ENCODE measurements around the gene PLOD3.

PLOD3 gene

GRCh38 chr7:101186844-101187428, 30.4 kb downstream of the PLOD3 start:
- H3K4me3 ChIP-seq (ENCODE audit: insufficient read length, low read depth): no peak overlapping the region
- no peak overlapping the region for H3K9ac ChIP-seq (ENCODE audit: insufficient read length, low read depth)
- H3K36me3 ChIP-seq (ENCODE audit: insufficient read depth, insufficient read length, low read length): no peaks in the 10 kb centered on the region
- TF ChIP-seq YY1 (IDR thresholded peaks at IDR 0.05; ENCODE audit: insufficient read depth, insufficient read length) (no peak), ZNF274 (IDR thresholded peaks at IDR 0.05; ENCODE audit: low read depth, low read length) (no peak), SUZ12 (IDR thresholded peaks at IDR 0.05; ENCODE audit: extremely low read depth, insufficient read depth, insufficient read length) (no peak)
- DNase-seq (ENCODE audit: low read depth, low spot score): no peak
- no peaks in the 10 kb centered on the region for H3K9me3 ChIP-seq (ENCODE audit: insufficient read depth, low read length)
- no peaks in the 10 kb centered on the region for H3K4me1 ChIP-seq (ENCODE audit: insufficient read depth, insufficient read length)
- no peaks in the 10 kb centered on the region for H3K27me3 ChIP-seq (ENCODE audit: insufficient read depth, insufficient read length)

- DNase-seq (ENCODE audit: low read depth, low spot score): no peak
- Histone ChIP-seq H3K9me3 (ENCODE audit: insufficient read depth, low read length) (no peaks in the 10 kb centered on the region), H3K9ac (ENCODE audit: insufficient read length, low read depth) (no peak overlapping the region), H3K4me3 (ENCODE audit: insufficient read length, low read depth) (no peak overlapping the region), H3K4me1 (ENCODE audit: insufficient read depth, insufficient read length) (no peaks in the 10 kb centered on the region), H3K36me3 (ENCODE audit: insufficient read depth, insufficient read length, low read length) (no peaks in the 10 kb centered on the region), H3K27me3 (ENCODE audit: insufficient read depth, insufficient read length) (no peaks in the 10 kb centered on the region)
- TF ChIP-seq ZNF274 (IDR thresholded peaks at IDR 0.05; ENCODE audit: low read depth, low read length) (no peak), SUZ12 (IDR thresholded peaks at IDR 0.05; ENCODE audit: extremely low read depth, insufficient read depth, insufficient read length) (no peak), YY1 (IDR thresholded peaks at IDR 0.05; ENCODE audit: insufficient read depth, insufficient read length) (no peak)
Measured at GRCh38 chr7:101186194-101186593, 31.2 kb downstream of the PLOD3 start.

DNA sequence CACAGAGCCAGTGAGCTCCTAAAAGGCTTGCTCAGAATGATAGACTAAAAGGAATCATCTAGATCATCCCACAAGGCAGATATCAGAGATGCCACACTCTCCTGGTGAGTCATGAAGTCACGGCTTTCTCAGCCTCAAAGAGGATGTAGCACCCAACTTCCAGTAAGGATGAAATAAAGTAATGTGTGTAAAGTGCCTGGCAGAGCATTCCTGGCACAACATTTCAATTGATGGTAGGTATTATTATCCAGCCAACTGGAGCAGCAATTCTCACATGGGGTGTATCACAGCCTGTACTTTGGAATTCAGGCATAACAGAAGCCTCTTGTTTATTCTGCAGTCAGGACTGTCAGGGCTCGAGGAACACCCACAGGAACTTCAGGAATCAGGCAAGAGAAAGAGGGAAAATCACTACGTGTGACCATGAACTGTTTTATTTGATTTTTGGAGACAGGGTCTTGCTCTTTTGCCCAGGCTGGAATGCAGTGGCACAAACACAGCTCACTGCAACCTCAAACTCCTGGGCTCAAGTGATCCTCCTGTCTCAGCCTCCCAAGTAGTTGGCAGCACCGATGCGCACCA, 32.0 kb downstream of the PLOD3 start:
- no peak for DNase-seq (ENCODE audit: low read depth, low spot score)
- H3K4me3 ChIP-seq (ENCODE audit: insufficient read length, low read depth): no peak overlapping the region
- TF ChIP-seq SUZ12 (IDR thresholded peaks at IDR 0.05; ENCODE audit: extremely low read depth, insufficient read depth, insufficient read length): no peak
- TF ChIP-seq YY1 (IDR thresholded peaks at IDR 0.05; ENCODE audit: insufficient read depth, insufficient read length): no peak
- no peak for TF ChIP-seq ZNF274 (IDR thresholded peaks at IDR 0.05; ENCODE audit: low read depth, low read length)

GRCh38 chr7:101180130-101180755, 37.1 kb downstream of the PLOD3 start, which contains the start of gene NAT16:
TSS of gene NAT16 (minus strand) at chr7:101180293. CDS start at chr7:101174807, 5,486 bp downstream.
- peak within 1 kb of the TSS; percentile 46 for H3K4me3 ChIP-seq (ENCODE audit: insufficient read length, low read depth)
- H3K9me3 ChIP-seq (ENCODE audit: insufficient read depth, low read length): no peaks in the 10 kb centered on the region
- TF ChIP-seq ZNF274 (IDR thresholded peaks at IDR 0.05; ENCODE audit: low read depth, low read length) (no peak), SUZ12 (IDR thresholded peaks at IDR 0.05; ENCODE audit: extremely low read depth, insufficient read depth, insufficient read length) (no peak), YY1 (IDR thresholded peaks at IDR 0.05; ENCODE audit: insufficient read depth, insufficient read length) (no peak)
- no peaks in the 10 kb centered on the region for H3K4me1 ChIP-seq (ENCODE audit: insufficient read depth, insufficient read length)
- no peak for DNase-seq (ENCODE audit: low read depth, low spot score)
- H3K27me3 ChIP-seq (ENCODE audit: insufficient read depth, insufficient read length): peaks cover 29% of the 10 kb centered on the region
- H3K9ac ChIP-seq (ENCODE audit: insufficient read length, low read depth): peak within 1 kb of the TSS; percentile 56
- H3K36me3 ChIP-seq (ENCODE audit: insufficient read depth, insufficient read length, low read length): no peaks in the 10 kb centered on the region

More for the DNA sequence above, 32.0 kb downstream of the PLOD3 start:
- Histone ChIP-seq H3K4me1 (ENCODE audit: insufficient read depth, insufficient read length) (no peaks in the 10 kb centered on the region), H3K36me3 (ENCODE audit: insufficient read depth, insufficient read length, low read length) (no peaks in the 10 kb centered on the region), H3K9me3 (ENCODE audit: insufficient read depth, low read length) (no peaks in the 10 kb centered on the region), H3K27me3 (ENCODE audit: insufficient read depth, insufficient read length) (peaks cover 7% of the 10 kb centered on the region), H3K9ac (ENCODE audit: insufficient read length, low read depth) (no peak overlapping the region)

DNA sequence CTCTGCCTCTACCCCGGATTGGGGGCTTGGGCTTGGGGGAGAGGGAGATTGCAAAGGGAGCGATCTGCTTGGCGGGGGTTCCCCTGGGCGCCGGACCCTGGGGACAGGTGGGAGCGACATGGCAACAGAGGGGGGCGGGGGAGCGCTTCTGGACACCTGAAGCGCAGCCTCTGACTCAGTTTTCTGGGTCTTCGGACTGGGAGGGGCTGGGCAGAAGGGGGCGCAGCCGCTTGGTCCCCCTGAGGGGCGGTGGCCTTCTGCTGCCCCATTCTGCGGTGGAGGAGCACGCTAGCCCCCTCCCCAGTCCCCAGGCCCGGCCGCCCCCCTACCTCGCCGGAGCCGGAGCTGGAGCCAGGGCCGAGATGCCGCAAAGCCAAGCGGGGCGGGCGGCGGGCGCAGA, 37.7 kb downstream of the PLOD3 start:
- H3K9ac ChIP-seq (ENCODE audit: insufficient read length, low read depth): peak overlapping the region; percentile 56
- no peaks in the 10 kb centered on the region for H3K36me3 ChIP-seq (ENCODE audit: insufficient read depth, insufficient read length, low read length)
- TF ChIP-seq SUZ12 (IDR thresholded peaks at IDR 0.05; ENCODE audit: extremely low read depth, insufficient read depth, insufficient read length) (no peak), ZNF274 (IDR thresholded peaks at IDR 0.05; ENCODE audit: low read depth, low read length) (no peak), YY1 (IDR thresholded peaks at IDR 0.05; ENCODE audit: insufficient read depth, insufficient read length) (no peak)
- H3K4me1 ChIP-seq (ENCODE audit: insufficient read depth, insufficient read length): no peaks in the 10 kb centered on the region
- H3K9me3 ChIP-seq (ENCODE audit: insufficient read depth, low read length): no peaks in the 10 kb centered on the region
- no peak for DNase-seq (ENCODE audit: low read depth, low spot score)
- H3K4me3 ChIP-seq (ENCODE audit: insufficient read length, low read depth): peak overlapping the region; percentile 46
- peaks cover 29% of the 10 kb centered on the region for H3K27me3 ChIP-seq (ENCODE audit: insufficient read depth, insufficient read length)

DNA sequence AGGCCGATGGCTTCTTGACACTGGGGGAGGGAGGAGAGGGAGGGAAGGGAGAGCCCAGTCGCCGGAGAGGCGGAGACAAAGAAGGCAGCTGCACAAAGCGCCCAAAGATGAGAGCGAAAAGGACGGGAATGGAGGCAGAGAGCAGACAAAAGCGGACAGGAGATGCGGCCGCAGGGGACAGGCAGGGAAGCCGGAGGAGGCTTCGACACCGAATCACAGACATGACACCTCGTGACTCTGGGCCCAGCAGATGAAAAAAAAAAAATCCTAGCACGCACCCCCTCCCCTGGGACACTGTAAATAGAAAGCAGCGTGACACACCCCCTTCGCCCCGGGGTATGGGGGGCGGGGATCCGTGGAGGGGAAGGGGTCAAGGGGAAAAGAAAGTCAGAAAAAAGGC, 38.3 kb downstream of the PLOD3 start:
- no peaks in the 10 kb centered on the region for H3K36me3 ChIP-seq (ENCODE audit: insufficient read depth, insufficient read length, low read length)
- H3K9ac ChIP-seq (ENCODE audit: insufficient read length, low read depth): no peak overlapping the region
- peaks cover 1% of the 10 kb centered on the region for H3K4me1 ChIP-seq (ENCODE audit: insufficient read depth, insufficient read length)
- no peaks in the 10 kb centered on the region for H3K9me3 ChIP-seq (ENCODE audit: insufficient read depth, low read length)
- TF ChIP-seq ZNF274 (IDR thresholded peaks at IDR 0.05; ENCODE audit: low read depth, low read length): no peak
- no peak for TF ChIP-seq YY1 (IDR thresholded peaks at IDR 0.05; ENCODE audit: insufficient read depth, insufficient read length)
- no peak for TF ChIP-seq SUZ12 (IDR thresholded peaks at IDR 0.05; ENCODE audit: extremely low read depth, insufficient read depth, insufficient read length)
- H3K27me3 ChIP-seq (ENCODE audit: insufficient read depth, insufficient read length): peaks cover 34% of the 10 kb centered on the region
- no peak for DNase-seq (ENCODE audit: low read depth, low spot score)
- H3K4me3 ChIP-seq (ENCODE audit: insufficient read length, low read depth): peak overlapping the region; percentile 3

- H3K9ac ChIP-seq (ENCODE audit: insufficient read length, low read depth): no peak overlapping the region
- peaks cover 5% of the 10 kb centered on the region for H3K4me1 ChIP-seq (ENCODE audit: insufficient read depth, insufficient read length)
- no peaks in the 10 kb centered on the region for H3K9me3 ChIP-seq (ENCODE audit: insufficient read depth, low read length)
- DNase-seq (ENCODE audit: low read depth, low spot score): no peak
- H3K27me3 ChIP-seq (ENCODE audit: insufficient read depth, insufficient read length): peaks cover 49% of the 10 kb centered on the region
- no peak overlapping the region for H3K4me3 ChIP-seq (ENCODE audit: insufficient read length, low read depth)
- TF ChIP-seq ZNF274 (IDR thresholded peaks at IDR 0.05; ENCODE audit: low read depth, low read length): no peak
- TF ChIP-seq YY1 (IDR thresholded peaks at IDR 0.05; ENCODE audit: insufficient read depth, insufficient read length): no peak
- TF ChIP-seq SUZ12 (IDR thresholded peaks at IDR 0.05; ENCODE audit: extremely low read depth, insufficient read depth, insufficient read length): no peak
- H3K36me3 ChIP-seq (ENCODE audit: insufficient read depth, insufficient read length, low read length): no peaks in the 10 kb centered on the region
Measured at GRCh38 chr7:101177644-101178043, 39.7 kb downstream of the PLOD3 start.

Measured in NT2/D1 (cell line).